Skeletal muscle cell (primary cell): ENCODE data around the gene PARD3.

ENCODE experiments used
- DNase-seq: peaks from one replicate; pipeline ENCODE4 v3.0.0-alpha.2; 2010; ENCODE audit warnings: low read depth
- H3K4me3 ChIP-seq: 2 replicates; pipeline ENCODE4 v1.5.1; 2011; ENCODE audit warnings: low read depth, mild to moderate bottlenecking, control low read depth, low read length, moderate library complexity

Gene PARD3

DNA sequence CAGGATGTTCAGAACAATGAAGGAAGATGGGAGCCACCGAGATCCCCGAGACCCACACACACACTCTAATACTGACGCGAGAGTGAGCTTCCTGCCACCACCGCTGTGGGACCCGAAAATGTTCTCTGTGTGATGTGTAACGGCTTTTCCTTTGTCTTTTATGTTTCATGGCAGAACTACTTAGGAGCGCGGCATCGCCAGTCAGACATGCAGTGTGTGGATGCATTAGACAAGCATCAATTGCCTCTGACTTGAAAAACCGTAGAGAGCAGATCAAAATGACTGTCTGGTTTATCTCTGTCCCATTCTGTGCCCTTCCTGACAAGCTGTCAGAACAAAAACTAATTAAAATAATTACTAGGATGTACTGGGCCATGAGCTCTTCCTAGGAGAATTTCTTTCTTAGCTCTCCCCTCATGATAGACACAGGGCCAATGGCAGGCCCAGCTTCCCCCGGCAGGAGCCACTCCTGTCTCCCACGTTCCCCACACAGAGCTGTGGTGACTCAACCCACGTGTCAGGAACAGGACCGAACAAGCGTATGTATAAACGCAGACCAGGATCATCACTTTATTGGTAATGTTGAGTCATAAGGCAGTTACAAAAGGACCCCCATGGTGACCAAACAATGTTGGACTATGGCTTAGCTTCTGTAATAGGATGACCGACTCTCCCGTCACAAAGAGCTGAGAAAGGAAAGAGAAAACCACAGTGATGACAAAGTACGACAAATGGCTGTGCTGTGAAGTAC, 705.0 kb downstream of the PARD3 start:
- DNase-seq, result peak; percentile 87
- no peak overlapping the region for H3K4me3 ChIP-seq

- no peak overlapping the region for H3K4me3 ChIP-seq
- no peak for DNase-seq
These were observed 705.6 kb downstream of the PARD3 start for GRCh38 chr10:34109495-34109894.

GRCh38 chr10:34107626-34108516, 707.2 kb downstream of the PARD3 start:
- DNase-seq, result no peak
- no peak overlapping the region for H3K4me3 ChIP-seq

GRCh38 chr10:34106356-34106885, 708.7 kb downstream of the PARD3 start:
- DNase-seq, result no peak
- H3K4me3 ChIP-seq, result no peak overlapping the region

DNA sequence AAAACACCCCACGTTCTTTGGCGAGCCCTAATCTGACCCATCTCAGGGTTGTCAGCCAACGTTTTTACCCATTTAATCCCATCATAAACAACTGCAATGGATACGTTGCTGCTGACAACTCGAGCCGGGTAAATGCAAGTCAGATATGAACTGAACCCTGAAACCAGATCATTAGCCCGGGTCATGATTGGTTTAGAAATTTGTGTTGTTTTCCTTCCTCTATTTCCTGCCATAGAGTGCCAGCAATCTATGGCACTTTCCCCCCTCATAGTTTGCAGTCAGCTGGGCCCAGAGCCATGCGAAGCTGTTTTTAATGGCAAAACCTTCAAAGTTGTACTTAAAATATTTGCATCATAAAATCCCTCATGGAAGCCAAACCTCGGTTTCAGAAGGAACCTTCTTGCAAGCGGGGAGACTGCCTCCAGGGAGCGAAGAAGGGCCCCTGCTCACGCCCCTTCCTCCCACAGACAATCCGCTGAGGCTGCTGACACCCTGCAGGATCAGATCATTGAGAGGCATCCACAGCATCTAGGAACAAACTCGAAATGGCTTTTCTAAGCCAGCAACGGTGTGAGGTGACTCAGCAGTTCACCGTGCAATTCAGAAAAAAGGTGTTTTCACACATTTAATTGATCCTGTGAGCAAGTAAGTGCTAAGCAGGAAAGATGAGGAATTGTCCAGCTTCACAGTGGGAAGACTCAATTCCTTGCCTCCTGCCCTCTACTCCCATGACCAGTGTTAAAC, 710.1 kb downstream of the PARD3 start:
- H3K4me3 ChIP-seq, result no peak overlapping the region

DNA sequence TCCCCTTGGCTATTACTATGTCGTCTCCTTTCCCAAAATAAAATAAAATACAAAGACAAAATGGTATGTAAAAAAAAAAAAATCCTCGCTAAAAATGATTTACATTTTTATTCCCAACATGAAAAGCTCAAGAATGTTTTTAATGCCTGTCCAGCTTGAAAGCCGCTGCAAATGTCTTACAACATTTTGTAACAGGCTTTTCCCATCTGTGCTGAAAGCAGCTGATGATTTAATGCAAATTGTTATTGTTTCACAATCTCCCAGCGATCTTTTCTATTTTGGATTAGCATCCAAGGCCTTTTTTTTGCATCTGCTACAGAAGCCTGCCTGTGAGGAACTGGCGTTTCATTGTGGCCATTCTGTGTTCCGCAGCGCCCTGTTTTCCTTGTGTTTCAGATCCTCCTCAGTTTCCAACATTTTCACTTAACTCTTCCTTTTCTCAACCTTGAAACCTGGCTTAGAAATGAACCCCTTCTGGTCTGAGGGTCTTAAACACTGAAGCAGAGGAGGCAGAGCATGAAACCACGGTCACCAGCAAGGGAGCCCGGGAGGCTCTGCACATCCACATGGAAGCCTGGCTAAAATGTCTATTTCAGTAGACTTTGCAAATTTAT, 712.1 kb downstream of the PARD3 start:
- no peak overlapping the region for H3K4me3 ChIP-seq
- DNase-seq, result peak; percentile 73

More for the DNA sequence above, 710.1 kb downstream of the PARD3 start:
- peak; percentile 28 for DNase-seq

- DNase-seq, result peak; percentile 81
- no peak overlapping the region for H3K4me3 ChIP-seq
These were observed 712.8 kb downstream of the PARD3 start for GRCh38 chr10:34102237-34102673.

DNA sequence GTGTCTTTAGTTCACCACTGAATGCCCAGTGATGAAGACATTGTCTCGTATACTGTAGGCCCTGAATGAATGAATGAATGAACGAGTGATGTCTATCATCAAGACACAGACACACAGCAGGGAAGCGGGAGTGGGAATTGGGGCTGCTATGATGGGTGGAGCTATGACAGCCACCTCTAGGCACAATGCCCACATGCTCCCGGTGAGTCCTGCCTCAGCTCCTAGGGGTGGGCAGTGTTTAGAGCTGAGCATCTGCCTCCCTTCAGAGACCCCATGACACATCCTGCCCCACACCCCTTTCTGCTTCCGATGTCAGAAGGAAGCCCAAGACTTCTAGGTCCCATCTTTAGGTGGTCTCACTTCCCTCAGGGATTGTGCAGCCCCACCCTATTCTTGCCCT, 714.1 kb downstream of the PARD3 start:
- DNase-seq, result no peak
- H3K4me3 ChIP-seq, result no peak overlapping the region

DNA sequence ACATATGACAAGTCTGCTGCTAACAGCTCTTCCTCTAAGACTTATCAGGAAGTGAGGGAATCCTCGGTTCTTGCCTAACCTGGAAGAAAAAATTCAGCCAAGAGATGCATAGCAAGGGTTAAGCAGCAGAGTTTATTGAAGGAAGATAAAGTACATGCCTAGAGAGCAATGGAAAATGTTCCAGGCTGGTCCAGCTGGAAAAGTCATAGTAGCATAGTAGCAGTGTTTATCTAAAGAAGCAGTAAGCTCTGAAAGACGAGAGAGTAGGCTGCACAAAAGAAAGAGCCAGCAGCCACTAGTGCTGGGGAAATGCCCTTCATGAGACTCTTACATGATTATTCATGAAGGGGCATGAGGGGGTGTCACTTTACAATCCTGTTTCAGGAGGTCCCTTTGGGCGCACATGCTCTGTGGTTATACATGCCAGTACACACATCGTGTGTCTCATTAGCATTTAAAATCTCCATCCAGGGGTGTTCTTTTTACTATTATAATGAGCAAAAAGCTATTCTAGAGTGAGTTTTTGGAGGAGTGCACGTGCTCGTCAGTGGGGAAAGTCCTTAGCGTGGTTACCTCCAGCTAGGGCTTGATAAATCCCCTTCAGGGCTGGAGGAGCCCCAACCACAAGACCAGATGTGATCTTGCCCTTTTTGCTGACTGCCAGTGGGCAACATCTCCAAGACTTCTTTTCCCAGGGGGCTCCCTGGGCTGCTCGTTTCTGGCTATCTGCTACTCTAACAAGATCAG, 716.1 kb downstream of the PARD3 start:
- no peak overlapping the region for H3K4me3 ChIP-seq
- DNase-seq, result no peak

DNA sequence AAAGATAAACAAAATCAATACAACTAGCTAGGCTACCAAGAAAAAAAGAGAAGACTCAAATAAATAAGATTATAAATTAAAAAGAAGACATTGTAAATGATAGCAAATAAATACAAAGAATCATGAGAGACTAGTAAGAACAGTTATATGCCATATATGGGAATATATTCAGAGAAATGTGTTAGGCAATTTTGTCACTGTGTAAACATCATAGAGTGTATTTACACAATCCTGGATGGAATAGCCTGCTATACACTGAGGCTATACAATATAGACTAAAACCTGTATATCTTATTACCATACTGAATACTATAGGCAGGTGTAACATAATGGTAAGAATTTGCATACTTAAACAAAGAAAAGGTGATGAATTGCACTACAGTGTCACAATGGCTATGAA, 717.4 kb downstream of the PARD3 start:
- DNase-seq, result no peak
- no peak overlapping the region for H3K4me3 ChIP-seq

- DNase-seq, result no peak
- H3K4me3 ChIP-seq, result no peak overlapping the region
These were observed 720.1 kb downstream of the PARD3 start for GRCh38 chr10:34094961-34095360.

DNA sequence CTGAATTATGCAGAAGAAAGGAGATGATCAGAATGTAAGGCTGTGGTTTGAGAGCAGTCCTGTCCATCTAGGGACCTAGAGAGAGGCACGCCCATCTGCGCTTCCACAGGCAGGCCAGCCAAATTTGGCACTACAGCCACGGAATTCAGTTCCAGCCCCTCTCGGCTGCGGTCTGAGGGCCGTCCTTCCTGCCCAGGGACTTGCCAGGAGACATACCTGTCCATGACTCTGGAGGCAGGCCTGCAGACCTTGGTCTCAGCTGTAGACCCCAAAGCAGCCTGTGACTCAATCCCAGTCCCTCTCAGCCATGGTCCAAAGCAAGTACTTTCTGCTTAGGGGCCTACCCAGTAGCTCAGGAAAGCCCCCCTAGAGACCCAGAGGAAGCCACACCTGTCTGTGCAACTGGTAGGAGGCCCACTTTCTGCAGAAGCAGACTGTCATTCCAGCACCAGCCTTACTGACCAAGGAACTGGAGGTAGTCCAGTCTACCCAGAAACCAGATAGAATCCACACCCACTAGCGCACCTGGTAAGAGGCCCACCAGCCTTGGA, 720.9 kb downstream of the PARD3 start:
- no peak overlapping the region for H3K4me3 ChIP-seq
- no peak for DNase-seq

- peak; percentile 39 for DNase-seq
- no peak overlapping the region for H3K4me3 ChIP-seq
These were observed 722.2 kb downstream of the PARD3 start for GRCh38 chr10:34092891-34093290.

DNA sequence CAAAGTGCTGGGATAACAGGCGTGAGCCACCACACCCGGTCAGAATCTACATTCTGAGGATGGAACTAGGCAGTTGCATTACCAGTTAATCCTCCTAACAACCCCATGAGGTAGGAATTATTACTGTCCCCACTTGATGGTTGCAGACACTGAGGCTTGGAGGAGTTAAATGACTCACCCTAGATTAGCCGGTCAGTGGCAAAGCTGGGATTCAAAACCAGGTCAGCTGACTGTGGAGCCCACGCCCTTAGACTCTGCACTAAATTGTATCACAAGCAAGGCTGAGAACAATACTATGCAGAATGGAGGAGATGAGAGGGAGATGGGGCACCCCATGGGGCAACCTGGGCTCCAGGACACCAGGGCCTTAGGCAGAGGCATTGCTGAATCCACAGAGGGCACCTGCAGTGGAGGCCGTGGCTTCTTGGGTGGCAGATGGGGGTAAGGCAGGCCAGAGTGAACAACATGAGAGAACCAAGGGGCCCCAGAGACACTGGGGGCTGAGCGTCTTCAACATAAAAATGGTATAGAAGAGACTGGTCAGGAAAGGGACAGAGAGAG, 723.4 kb downstream of the PARD3 start:
- no peak overlapping the region for H3K4me3 ChIP-seq
- DNase-seq, result no peak

DNA sequence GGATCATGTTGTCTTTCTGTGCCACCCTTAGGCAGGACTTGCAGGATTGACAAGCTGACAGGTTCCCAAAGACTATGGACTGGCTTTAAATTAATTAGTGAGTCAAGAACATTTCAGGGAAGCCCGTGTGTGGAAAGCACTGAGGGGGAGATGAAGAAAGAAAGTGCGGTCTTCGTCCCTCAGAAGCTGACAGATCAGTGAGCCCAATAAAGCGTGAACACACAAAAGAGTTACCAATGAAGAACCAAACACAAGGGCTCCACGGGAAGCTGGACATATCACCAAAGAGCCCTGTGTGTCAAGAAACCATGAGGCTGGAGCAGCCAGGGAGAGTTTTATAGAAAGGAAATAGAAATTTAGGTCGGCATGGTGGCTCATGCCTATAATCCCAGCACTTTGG, 725.8 kb downstream of the PARD3 start:
- DNase-seq, result no peak
- no peak overlapping the region for H3K4me3 ChIP-seq

GRCh38 chr10:34088208-34088794, 726.8 kb downstream of the PARD3 start:
- no peak overlapping the region for H3K4me3 ChIP-seq
- DNase-seq, result no peak

- H3K4me3 ChIP-seq, result no peak overlapping the region
- DNase-seq, result no peak
These were observed 728.0 kb downstream of the PARD3 start for GRCh38 chr10:34087095-34087418.

DNA sequence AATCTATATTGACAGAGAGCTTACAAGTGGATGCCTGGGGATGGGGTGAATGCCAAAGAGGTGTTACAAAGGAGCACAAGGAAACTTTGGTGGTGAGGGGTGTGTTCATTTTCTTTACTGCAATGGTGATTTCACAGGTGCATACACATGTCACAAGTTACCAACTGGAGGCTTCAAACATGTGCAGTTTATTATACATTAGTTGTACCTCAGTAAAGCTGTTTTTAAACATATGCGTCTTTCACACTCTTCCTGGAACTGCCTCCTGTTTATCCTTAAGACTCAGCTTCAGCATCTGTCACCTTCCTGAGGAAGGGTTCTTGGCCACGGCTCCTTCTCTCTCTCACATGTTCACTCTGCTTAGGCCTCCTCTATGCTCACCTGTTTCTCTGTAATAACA, 731.5 kb downstream of the PARD3 start:
- DNase-seq, result no peak
- no peak overlapping the region for H3K4me3 ChIP-seq
